Gastroesophageal sphincter (tissue), 3 donors: Measurements from ENCODE around the gene PAN2.

ENCODE experiments used
- EP300 ChIP-seq: sonication (generic); formaldehyde crosslinking; IDR thresholded peaks from one replicate; pipeline ENCODE4 v1.6.1; 2017; ENCODE audit warnings: antibody characterized with exemption, mild to moderate bottlenecking
- POLR2A ChIP-seq, 2 donors: fragments of 450-650 bp; IDR thresholded peaks; one replicate each; pipeline ENCODE4 v1.6.1; 2017; ENCODE audit warnings: antibody characterized with exemption in 2 of 2, mild to moderate bottlenecking in 2 of 2, moderate library complexity in 1 of 2
- POLR2AphosphoS5 ChIP-seq: sonication (generic); formaldehyde crosslinking; IDR thresholded peaks from one replicate; pipeline ENCODE4 v1.6.1; 2017; ENCODE audit warnings: antibody characterized with exemption
- TF ChIP-seq, protein P1 (sequence below), 4 experiments: fragments of 200-600 bp in 2 of 4; fragments of 450-650 bp in 2 of 4; sonication (generic) in 1 of 4; IDR thresholded peaks; one replicate each; pipeline ENCODE4 v1.5.1; 2017 to 2019; ENCODE audit warnings: antibody characterized with exemption in 4 of 4, mild to moderate bottlenecking in 2 of 4, moderate library complexity in 2 of 4

GRCh38 chr12:56282030-56282429, 51.8 kb downstream of the PAN2 start:
- no peak for TF ChIP-seq EP300
- TF ChIP-seq, protein P1, sequence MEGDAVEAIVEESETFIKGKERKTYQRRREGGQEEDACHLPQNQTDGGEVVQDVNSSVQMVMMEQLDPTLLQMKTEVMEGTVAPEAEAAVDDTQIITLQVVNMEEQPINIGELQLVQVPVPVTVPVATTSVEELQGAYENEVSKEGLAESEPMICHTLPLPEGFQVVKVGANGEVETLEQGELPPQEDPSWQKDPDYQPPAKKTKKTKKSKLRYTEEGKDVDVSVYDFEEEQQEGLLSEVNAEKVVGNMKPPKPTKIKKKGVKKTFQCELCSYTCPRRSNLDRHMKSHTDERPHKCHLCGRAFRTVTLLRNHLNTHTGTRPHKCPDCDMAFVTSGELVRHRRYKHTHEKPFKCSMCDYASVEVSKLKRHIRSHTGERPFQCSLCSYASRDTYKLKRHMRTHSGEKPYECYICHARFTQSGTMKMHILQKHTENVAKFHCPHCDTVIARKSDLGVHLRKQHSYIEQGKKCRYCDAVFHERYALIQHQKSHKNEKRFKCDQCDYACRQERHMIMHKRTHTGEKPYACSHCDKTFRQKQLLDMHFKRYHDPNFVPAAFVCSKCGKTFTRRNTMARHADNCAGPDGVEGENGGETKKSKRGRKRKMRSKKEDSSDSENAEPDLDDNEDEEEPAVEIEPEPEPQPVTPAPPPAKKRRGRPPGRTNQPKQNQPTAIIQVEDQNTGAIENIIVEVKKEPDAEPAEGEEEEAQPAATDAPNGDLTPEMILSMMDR (IDR thresholded peaks at IDR 0.05) = no peak
- TF ChIP-seq POLR2A (IDR thresholded peaks at IDR 0.05) = no peak
- TF ChIP-seq POLR2AphosphoS5 = no peak
